KOPT-K1 (cell line): ENCODE data around the gene ACIN1.
A peak's percentile ranks its signal among the peaks of the same experiment; 100 is the strongest.

Experiments used
- H3K27ac ChIP-seq: fragments of 200-600 bp; sonication (generic); 2 replicates; pipeline ENCODE4 v1.5.1; 2016; ENCODE audit warnings: antibody characterized with exemption, mild to moderate bottlenecking, low read depth, low read length; ENCODE audit not compliant: poor library complexity, severe bottlenecking
- H3K36me3 ChIP-seq: fragments of 200-600 bp; sonication (generic); 2 replicates; pipeline ENCODE4 v1.5.1; 2017; ENCODE audit warnings: antibody characterized with exemption, mild to moderate bottlenecking, low read length, moderate library complexity; ENCODE audit not compliant: insufficient read depth
- H3K9me3 ChIP-seq: fragments of 200-600 bp; sonication (generic); 2 replicates; pipeline ENCODE4 v1.5.1; 2017; ENCODE audit warnings: antibody characterized with exemption, low read length, mild to moderate bottlenecking; ENCODE audit not compliant: insufficient read depth, poor library complexity, severe bottlenecking

Gene ACIN1

GRCh38 chr14:23128969-23129758, 34.2 kb upstream of the ACIN1 start:
- Histone ChIP-seq H3K27ac (no peak overlapping the region), H3K36me3 (no peaks in the 10 kb centered on the region), H3K9me3 (no peaks in the 10 kb centered on the region)

- H3K27ac ChIP-seq = no peak overlapping the region
- no peaks in the 10 kb centered on the region for H3K36me3 ChIP-seq
- H3K9me3 ChIP-seq = no peaks in the 10 kb centered on the region
Observed at GRCh38 chr14:23127861-23128260, 32.9 kb upstream of the ACIN1 start.

GRCh38 chr14:23126548-23127278, 31.8 kb upstream of the ACIN1 start:
- no peaks in the 10 kb centered on the region for H3K9me3 ChIP-seq
- H3K27ac ChIP-seq = no peak overlapping the region
- H3K36me3 ChIP-seq = no peaks in the 10 kb centered on the region

GRCh38 chr14:23125933-23126524, 31.1 kb upstream of the ACIN1 start:
- H3K27ac ChIP-seq = no peak overlapping the region
- H3K9me3 ChIP-seq = no peaks in the 10 kb centered on the region
- no peaks in the 10 kb centered on the region for H3K36me3 ChIP-seq

GRCh38 chr14:23125011-23125410, 30.1 kb upstream of the ACIN1 start:
- Histone ChIP-seq H3K27ac (no peak overlapping the region), H3K9me3 (no peaks in the 10 kb centered on the region), H3K36me3 (no peaks in the 10 kb centered on the region)

- no peak overlapping the region for H3K27ac ChIP-seq
- no peaks in the 10 kb centered on the region for H3K36me3 ChIP-seq
- no peaks in the 10 kb centered on the region for H3K9me3 ChIP-seq
Observed at GRCh38 chr14:23124337-23124954, 29.5 kb upstream of the ACIN1 start.

- Histone ChIP-seq H3K27ac (no peak overlapping the region), H3K36me3 (no peaks in the 10 kb centered on the region), H3K9me3 (no peaks in the 10 kb centered on the region)
Observed at GRCh38 chr14:23123419-23123818, 28.5 kb upstream of the ACIN1 start.

GRCh38 chr14:23122086-23122485, 27.1 kb upstream of the ACIN1 start:
- Histone ChIP-seq H3K36me3 (no peaks in the 10 kb centered on the region), H3K9me3 (no peaks in the 10 kb centered on the region)

GRCh38 chr14:23121361-23121771, 26.4 kb upstream of the ACIN1 start:
- no peaks in the 10 kb centered on the region for H3K9me3 ChIP-seq
- no peaks in the 10 kb centered on the region for H3K36me3 ChIP-seq
- no peak overlapping the region for H3K27ac ChIP-seq

More at GRCh38 chr14:23122086-23122485, 27.1 kb upstream of the ACIN1 start:
- no peak overlapping the region for H3K27ac ChIP-seq

GRCh38 chr14:23120541-23121251, 25.8 kb upstream of the ACIN1 start:
- no peaks in the 10 kb centered on the region for H3K36me3 ChIP-seq
- peak overlapping the region; percentile 78 for H3K27ac ChIP-seq
- H3K9me3 ChIP-seq = no peaks in the 10 kb centered on the region

GRCh38 chr14:23119363-23120327, 24.7 kb upstream of the ACIN1 start:
- H3K27ac ChIP-seq = peak overlapping the region; percentile 78
- H3K36me3 ChIP-seq = no peaks in the 10 kb centered on the region
- no peaks in the 10 kb centered on the region for H3K9me3 ChIP-seq

- no peaks in the 10 kb centered on the region for H3K9me3 ChIP-seq
- H3K27ac ChIP-seq = peak within 1 kb of the TSS; percentile 78
- H3K36me3 ChIP-seq = no peaks in the 10 kb centered on the region
Observed at GRCh38 chr14:23118506-23119362, 23.8 kb upstream of the ACIN1 start, which contains the start of gene CEBPE. Gene CEBPE, minus strand, starts transcription at chr14:23119255. Its CDS starts 164 bp downstream, at chr14:23119091.
